ENCODE measurements around the gene GRAMD1B. TPM values are rescaled to one million over a fixed set of nuclear protein-coding genes. Genes with fewer than 3 reads are reported as not detected.
A peak's percentile ranks its signal among the peaks of the same experiment; 100 is the strongest.
"Not testable (repeated sequence)": the region's sequence is repeated elsewhere in the genome, so short reads cannot be mapped to it uniquely, and the experiment has no call there.

GRAMD1B gene
- total RNA-seq, 1 donor from 2014 or later, result 1.4 TPM

DNA sequence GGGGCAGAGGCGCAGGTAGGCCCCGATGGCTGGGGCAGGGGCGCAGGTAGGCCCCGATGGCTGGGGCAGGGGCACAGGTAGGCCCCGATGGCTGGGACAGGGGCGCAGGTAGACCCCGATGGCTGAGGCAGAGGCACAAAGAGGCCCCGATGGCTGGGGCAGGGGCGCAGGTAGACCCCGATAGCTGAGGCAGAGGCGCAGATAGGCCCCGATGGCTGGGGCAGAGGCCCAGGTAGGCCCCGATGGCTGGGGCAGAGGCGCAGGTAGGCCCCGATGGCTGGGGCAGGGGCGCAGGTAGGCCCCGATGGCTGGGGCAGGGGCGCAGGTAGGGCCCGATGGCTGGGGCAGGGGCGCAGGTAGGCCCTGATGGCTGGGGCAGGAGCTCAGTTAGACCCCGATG lies 142.7 kb downstream of the GRAMD1B start:
- ATAC-seq, result not testable (repeated sequence)

GRCh38 chr11:123573286-123573685 lies 143.2 kb downstream of the GRAMD1B start:
- ATAC-seq, result no peak

DNA sequence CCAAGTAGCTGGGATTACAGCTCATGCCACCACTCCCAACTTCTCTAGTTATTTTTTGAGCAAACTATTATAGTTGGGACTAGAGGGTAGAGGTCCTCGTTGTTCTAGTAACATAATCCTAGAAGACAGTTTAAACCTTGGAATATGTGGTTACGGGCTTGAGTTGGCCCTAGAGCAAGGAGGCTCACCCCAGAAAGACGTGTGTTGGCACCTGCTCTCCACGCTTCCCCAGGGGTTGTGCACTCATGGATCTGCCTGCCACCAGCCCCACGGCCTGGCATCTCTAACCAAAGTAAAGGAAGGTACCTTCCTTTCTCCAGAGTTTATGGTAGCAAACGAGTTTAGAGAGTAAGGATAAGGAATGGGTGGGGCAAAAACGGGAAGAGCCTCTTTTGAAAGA lies 145.4 kb downstream of the GRAMD1B start:
- ATAC-seq, result no peak

GRCh38 chr11:123576082-123576481 lies 146.0 kb downstream of the GRAMD1B start:
- ATAC-seq, result no peak

DNA sequence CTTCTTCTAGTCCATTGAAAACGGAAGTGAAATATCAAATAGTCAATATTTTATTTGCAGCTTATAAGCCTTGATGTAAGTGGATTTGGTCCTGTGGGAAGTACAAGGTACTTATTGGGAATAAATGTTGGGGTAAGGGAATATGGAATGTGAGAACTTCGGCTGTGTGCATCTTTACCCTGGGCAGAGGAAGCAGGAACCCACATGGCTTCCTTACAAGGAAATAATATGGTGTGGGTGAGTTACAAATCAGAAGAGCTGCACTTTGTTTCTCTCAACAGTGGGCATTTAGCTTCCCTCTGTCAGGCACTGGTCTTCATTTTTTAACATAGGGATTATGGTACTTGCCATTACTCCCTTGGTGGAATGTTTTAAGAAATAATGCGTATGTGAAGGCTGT lies 146.4 kb downstream of the GRAMD1B start:
- ATAC-seq, result no peak

DNA sequence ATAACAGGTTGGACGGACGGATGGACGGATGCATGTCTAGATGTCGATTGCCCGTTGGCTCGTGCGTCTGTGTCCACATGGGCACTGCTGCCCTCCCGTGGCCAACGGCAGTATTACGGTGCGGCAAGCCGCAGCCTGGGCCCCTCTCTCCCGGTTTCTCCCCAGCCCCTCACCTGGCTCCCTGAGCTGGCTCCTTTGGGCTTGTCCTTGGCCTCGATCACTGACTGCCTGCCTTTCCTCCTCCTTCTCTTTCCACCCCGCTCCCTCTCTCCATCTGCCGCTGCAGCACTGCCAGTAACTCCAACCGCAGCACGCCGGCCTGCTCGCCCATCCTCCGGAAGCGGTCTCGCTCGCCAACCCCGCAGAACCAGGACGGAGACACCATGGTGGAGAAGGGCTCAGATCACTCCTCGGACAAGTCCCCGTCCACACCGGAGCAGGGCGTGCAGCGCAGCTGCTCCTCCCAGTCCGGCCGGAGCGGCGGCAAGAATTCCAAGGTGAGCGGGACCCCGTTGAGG lies 147.1 kb downstream of the GRAMD1B start:
- peak; percentile 66 for ATAC-seq

GRCh38 chr11:123578778-123579481 lies 148.9 kb downstream of the GRAMD1B start:
- no peak for ATAC-seq

DNA sequence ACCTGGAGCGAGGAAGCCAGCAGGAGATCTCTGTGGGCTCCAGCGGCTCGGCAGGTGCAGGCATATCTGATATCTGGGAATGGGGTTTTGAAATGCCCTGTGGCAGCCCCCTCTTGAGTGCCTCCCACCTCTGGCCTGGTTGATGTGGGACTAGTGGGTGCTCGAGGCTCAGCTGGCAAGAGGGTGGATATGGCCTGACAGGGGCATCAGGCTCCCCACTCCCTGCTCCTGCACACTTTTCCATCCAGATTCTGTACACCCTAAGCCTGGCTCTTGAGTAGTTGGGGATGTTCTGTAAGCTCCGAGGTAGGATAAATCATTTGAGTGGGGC lies 149.4 kb downstream of the GRAMD1B start:
- ATAC-seq, result no peak

DNA sequence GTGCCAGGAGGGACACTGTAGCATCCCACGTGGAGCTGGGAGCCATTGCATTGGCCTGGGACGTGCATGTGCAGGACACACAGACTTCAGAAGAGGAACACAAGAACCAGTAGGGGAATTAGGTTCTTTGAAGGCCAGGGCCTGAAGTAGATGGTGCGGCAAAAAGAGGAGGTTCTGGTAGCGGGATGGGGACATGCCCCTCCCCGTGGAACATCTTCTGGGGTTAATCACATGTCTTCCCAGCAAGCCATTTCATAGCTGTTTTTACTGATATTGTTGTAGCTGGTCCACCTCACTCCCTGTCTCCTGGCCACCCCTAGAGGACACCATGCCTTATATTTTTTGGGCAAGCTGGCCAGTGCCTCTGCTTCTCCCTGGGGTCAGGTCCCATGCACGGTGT lies 150.1 kb downstream of the GRAMD1B start:
- ATAC-seq, result no peak

- ATAC-seq, result peak; percentile 92
Measured at GRCh38 chr11:123580557-123581275, 150.6 kb downstream of the GRAMD1B start.

DNA sequence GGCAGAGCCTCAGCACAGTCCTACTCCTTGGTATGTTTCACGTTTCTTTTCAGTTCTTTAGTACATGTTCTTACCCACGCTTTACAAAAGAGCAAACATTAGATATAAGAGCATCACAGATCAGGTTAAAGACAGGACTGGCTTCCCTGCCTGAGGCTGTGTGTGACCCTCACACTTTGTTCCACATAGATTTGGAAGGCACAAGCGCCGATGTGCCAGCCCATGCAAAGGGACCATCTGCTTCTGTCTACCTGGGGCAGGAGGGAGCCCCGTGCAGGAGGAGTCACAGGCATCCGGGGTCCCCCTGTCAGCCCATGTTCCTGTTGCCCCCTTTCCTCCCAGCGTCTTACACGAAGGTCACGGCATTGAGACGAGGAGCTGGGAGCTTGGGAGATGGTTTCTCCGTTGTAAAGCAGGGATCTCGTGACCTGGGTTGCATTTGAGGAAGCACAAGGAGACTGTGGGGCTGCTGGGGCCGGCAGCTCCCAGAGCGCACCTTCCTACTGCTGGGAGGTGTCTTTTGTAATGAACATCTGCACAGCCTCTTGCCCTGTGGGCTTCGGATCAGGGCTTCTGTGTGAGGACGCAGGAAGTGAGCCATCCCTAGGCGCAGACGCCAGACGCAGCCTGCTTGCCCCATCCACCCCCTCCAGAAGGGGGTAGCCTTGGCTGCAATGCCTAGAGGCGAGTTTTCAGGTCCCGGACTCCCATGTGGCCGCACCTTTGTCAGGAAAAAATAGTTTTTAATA lies 151.8 kb downstream of the GRAMD1B start:
- no peak for ATAC-seq

DNA sequence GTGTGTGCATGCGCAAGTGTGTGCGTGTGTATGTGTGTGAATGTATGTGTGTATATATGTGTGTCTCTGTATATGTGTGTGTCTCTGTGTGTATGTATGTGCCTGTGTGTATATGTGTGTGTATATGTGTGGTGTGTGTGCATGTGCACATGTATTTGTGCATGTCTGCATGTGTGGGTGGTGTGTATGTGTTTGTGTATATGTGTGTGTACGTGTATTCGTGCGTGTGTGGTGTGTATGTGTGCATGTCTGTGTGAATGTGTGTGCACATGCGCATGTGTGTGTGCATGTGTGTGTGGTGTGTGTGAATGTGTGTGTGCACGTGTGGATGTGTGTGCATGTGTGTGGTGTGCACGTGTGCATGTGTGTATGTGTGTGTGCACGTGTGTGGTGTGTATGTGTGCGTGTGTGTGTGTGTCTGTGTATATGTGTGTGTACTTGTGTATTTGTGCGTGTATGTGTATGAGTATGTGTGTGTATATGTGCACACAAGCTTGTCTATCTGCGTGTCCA lies 153.0 kb downstream of the GRAMD1B start:
- no peak for ATAC-seq

DNA sequence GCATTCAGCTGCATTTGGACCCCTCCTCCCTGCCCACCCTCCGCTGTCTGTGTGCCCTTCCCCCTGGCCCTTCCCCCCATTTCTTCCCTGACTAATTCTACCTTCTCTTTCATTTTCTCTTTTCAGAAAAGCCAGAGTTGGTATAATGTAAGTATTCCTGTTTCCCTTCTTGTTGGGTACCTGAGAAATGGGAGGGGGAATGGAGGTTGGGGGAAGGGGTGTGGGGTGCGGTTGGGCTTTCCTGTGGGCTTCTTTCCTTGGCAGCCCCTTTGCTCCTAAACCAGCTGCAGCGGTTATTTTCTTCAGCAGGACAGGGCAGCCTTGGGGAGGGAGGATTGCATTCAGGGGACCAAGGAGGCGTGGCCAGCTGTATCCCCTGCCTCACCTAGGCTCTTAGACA lies 154.1 kb downstream of the GRAMD1B start:
- ATAC-seq, result no peak

GRCh38 chr11:123584737-123585136 lies 154.7 kb downstream of the GRAMD1B start:
- ATAC-seq, result no peak

GRCh38 chr11:123585206-123585605 lies 155.1 kb downstream of the GRAMD1B start:
- no peak for ATAC-seq

- no peak for ATAC-seq
Measured at GRCh38 chr11:123585706-123586105, 155.6 kb downstream of the GRAMD1B start.

GRCh38 chr11:123586568-123586967 lies 156.5 kb downstream of the GRAMD1B start:
- ATAC-seq, result no peak

- no peak for ATAC-seq
Measured at GRCh38 chr11:123587044-123587443, 157.0 kb downstream of the GRAMD1B start.

DNA sequence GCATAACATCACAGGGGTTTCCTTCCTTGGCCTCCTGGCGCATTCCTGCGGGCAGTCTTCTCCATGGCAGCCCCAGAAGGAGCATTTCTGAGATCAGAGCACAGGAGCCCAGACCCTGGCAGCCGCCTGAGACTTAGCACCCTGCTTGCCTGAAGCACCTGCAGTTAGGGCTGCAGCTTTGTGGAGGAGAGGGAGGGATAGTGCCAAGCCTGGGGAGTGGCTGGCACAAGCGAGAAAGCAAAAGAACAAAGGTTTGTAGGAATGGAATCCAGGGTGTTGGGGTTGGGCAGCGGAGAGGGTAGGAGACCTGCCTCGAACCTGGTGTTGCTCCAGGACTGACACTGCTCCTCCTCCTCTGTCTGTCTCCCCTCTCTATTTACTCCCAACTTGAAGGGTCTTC lies 157.5 kb downstream of the GRAMD1B start:
- no peak for ATAC-seq

DNA sequence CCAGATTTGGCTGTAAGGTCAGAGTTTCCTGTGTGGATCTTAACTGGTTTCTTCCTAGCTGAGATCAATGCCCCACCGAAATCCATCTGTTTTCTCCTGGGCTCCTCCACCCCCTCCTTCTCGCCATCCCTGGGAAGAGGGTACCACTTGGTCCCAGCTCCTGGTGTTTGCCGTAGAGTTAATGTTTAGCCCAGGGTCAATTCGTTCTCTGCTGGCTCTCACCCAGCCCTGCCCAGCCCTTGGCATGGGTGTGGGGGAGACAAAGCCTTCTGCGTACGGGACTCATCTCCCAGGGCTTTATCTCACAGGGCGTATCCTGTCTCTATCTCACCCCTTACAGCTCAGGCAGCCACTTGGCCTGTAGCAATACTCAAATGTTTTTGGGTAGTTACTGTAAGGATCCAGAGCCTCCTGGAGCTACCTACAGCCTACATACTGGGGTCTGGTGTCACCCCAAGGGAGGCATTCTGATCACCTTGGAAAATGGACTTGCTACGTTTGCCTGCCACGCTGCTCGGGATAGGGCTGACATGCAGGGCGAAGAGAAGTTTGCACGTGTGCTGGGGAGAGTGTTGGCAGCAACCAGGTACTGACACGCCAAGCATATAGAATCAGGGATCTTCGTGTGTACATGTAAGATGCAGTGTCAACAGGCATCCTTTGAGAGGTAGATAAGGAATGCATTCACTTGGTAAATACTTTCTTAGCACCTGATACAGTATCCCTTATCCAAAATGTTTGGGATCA lies 158.2 kb downstream of the GRAMD1B start:
- no peak for ATAC-seq

GRCh38 chr11:123588864-123589262 lies 158.8 kb downstream of the GRAMD1B start:
- no peak for ATAC-seq

DNA sequence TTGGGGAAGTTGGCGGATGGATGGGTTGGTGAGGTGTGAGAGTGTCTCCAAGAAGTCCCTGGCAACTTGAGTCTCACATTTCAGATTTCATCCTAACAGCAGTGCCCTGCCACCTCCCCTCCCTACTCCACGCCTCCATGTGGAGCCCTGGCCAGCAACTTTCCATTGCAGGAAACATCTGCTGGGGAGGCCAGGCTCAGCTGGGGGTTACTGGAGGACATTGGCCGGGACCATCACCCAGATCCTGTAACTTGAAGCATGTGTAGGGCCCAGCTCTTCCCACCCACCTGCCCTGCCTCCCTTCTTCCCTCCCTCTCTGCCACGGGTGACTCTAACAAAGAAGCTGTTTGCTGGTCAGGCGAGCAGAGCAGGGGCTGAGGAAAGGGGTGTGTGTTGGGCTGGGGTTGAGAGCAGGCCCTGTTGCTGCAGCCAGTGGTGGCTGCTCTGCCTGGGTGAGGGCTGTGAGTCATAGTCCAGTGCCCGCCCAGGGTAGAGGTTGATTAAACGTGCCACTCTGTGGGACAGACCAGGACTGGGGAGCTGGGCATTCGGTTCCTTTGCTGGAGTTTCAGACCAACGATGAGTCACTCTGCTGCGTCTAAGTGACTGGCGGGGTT lies 160.3 kb downstream of the GRAMD1B start:
- ATAC-seq, result peak; percentile 82

Measured in esophagus mucosa (tissue), 1 donor.